HG02973 (cell line): ENCODE results near the gene CCDC14.
A peak's percentile ranks its signal among the peaks of the same experiment; 100 is the strongest.
"Not testable (repeated sequence)": the region's sequence is repeated elsewhere in the genome, so short reads cannot be mapped to it uniquely, and the experiment has no call there.

Experiments used
- ATAC-seq: cut with Tn5 transposase; IDR thresholded peaks from one replicate; pipeline ENCODE4 v1.9.1; 2021; ENCODE audit warnings: moderate library complexity; ENCODE audit not compliant: unreplicated experiment

Gene CCDC14

DNA sequence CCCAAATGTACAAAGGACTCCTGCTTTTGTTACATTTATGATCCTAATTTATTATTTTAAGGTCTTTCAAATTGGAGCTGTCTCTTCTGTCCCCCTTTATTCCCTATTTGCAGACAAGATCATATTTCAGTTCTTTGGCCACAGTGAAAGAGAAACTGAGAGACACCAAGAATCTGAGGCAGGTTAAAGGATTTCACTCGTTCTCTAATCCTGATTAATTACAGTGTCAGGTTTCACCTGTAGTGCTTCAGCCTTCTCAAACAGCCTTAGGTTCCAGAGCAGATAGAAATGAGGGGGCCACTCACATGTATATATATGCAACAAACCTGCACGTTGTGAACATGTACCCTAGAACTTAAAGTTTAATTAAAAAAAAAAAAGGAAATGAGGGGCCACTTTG, 6.2 kb upstream of the CCDC14 start:
- ATAC-seq: not testable (repeated sequence)

DNA sequence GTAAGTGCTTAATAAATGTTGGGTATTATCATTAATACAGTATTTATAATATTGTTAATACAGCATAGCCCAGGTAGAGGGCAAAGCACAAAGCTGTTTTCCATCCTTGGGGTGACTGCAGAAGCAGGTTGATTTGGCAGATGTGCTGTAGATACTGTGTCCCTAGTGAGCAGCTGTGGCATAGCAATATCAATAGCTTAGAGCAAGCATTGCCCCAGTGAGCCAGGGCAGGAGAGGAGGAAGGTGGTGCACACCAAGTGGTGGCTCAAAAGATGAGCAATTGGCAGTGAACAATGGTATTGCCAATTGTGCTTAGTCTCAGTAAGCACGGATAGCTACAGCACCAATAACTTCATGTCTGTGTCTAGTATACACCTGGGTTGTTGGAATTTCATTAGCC, 5.8 kb upstream of the CCDC14 start:
- ATAC-seq: not testable (repeated sequence)

DNA sequence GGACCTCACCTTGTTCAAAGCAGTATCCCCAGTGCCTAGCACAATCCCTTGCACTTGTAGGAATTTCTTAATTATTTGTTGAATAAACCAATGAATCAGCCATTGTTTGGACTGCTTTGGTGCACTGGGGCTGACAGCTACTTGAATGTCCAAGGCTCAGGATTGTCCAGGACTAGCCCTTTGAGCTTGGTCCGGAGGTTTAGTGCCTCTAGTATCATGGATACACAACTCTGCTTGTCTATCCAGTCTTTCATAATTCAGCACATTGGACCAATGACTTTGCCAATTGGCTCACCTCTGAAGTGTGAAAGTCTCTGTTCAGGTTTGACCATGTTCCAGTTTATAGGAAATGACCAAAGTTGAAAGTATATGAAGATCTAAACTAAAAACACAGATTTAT, 3.8 kb upstream of the CCDC14 start:
- ATAC-seq: not testable (repeated sequence)

DNA sequence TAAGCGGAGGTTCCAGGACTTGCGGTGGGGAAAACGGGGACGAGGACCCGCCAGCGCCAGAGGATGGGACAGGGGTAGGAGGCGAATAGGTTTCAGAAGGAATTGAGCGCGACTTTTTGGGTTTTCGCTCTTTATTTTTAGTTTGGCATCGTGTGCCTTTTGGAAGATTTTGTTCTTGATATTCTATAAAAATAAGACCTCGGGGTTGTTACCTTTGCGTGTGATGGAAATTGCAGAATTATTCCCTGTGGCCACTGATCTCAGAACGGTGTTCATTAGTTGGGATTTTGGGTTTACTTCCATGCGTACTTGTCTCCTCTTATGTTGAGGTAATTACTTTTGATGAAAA, 453 bp upstream of the CCDC14 start:
- ATAC-seq: no peak

DNA sequence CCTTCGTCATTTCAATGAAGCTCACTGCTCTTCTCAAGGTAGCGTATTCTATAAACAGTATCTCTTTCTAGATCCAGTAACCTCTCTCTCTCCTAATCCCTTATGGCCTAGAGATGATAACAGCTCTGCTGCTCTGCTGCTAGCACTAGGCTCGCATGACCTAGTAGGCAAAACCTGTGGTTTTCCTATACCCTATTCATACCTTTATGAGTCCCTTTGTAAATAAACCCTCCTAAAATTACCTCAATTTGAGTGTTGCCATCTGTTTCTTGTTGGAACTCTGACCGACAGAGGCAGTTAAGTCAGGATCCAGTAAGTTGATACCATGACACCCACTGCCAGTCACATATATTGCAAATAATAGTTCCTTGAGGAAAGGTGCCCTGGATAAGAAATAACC, 7.3 kb downstream of the CCDC14 start:
- ATAC-seq: peak; percentile 54

DNA sequence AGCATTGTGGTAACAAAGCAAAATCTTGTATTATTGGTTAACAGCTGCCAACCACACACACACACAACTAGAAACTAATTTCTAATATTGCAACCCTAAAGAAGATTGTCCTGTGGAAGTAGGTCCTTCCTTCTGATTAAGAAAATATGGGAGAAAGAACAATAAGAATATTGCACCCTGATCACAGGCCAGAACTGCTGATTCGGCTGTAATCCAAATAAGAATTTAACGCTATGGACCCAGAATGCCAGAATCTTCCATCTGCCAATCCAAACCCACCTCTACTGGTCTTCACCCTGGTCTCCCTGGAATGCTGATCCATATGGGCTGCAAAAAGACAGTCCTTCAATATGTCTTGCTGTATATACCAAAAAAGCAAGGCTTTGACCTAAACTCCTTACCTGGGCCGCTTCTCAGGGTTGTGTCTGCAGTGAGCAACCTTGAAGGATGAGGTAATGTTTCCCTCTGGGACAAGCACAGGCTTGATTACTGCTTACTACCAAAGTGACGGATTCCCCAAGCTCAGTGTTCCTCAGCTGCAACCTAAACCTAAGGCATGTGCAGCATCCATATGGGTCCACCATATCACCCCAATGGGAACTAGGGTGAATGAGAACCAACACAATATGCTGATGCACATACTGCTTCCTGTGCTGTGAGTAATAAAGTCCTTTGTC, 8.0 kb downstream of the CCDC14 start:
- no peak for ATAC-seq

DNA sequence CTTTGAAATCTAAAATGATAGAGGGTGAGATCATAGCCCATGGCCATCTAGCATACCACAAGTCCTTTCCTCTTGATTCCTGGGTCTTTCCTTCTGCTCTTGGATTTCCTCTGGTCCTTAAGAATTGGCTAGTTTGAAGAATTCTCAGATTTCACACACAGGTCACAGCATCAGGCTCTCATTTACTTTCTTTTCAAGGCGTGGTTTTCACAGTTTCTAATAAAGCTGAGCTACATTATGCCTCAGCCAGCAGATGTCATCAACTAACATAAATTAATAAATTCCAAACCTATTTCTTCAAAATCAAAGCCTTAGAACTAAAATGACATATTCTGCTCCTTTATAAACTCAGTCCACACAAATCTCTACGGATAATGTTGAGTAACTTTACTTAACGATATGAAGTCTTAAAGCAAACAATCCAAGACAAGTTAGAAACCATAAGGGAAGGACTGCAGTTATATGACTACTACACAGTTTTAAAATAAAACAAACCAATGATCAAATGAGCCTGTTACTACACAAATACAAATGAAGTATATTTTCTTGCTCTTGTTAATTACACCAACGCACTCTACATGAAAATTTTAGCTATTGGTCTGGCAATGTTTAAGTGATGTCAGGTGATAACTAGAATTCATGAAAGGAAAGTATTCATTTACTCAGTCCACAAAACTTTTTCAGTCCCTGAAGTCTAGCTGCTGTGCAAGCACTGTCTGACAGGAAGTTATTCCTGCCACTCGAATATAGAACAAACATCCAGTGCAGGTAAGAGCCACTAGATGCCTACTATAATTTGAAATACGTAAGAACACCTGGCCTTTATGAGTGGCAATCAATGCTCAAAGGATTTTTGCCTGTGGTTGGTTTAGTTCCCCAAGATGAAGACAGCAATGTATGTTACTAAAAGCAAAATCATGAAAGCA, 9.2 kb downstream of the CCDC14 start:
- ATAC-seq: no peak

DNA sequence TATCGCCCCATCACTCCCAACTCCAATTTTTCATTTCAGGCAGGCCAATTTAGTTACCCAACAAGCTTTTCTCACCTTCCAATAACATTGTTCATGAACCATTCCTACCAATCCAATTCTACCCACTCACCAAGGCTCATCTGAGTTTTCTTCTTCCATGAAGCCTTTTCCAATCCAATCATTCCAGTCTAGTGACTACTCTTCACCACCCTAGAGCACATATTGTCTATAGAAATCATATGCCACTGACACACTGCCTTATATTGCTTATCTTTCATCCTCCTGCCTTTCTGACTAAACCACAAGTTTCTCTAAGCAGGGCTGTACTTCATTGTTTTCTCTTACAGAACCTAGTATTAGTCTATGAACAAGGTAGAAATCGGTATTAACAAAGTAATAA, 11.4 kb downstream of the CCDC14 start:
- ATAC-seq: no peak

DNA sequence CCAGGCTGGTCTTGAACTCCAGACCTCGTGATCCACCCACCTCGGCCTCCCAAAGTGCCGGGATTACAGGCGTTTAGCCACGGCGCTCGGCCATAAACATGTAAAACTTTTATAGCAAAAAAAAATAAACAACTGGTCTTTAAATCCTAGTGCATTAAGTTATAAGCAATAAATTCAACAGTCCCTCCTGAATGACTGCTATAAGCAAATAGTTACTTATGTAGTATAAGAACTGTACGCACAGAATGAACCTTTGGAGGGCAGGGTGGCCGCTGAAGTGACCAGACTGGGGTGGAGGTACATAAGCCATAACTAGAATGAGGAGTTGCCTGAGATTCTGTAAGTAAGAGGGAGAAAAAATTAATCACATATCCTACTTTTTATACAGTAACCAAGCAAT, 12.6 kb downstream of the CCDC14 start:
- no peak for ATAC-seq

DNA sequence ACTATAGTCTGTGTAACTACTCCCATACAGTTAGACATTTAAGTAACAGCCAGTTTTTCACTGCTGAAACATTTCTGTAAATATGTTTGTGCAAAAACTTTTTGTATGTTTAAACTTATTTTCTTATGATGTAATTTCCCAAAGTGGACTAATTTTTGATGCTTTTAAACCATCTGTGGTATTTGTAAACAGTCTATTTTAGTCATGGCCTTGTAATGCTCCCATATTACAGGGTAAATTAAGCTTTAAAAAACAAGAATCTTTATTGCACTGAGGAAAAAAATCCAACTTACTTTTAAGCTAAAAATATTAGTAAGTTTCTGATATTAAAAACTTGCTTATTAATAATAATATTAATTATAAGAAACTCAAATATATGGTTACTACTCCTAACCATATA, 13.5 kb downstream of the CCDC14 start:
- no peak for ATAC-seq

DNA sequence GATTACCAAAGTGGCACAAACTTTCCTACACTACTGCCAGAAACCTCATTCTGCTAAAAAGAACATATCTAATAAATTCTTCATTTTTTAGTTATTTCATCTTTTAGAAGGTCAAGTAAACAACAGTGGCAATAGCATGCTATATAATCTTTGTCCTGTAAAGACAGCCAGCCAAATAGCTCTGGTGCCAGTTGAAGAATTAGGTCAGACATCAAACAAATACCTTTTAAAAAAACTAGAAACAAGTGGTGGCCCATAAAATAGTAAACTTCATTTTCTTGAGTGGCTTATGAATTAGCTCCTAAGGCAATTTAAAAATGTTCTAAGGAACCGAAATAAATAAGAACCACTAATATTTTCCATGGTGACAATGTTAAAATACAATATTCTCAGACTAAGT, 19.5 kb downstream of the CCDC14 start:
- ATAC-seq: no peak

DNA sequence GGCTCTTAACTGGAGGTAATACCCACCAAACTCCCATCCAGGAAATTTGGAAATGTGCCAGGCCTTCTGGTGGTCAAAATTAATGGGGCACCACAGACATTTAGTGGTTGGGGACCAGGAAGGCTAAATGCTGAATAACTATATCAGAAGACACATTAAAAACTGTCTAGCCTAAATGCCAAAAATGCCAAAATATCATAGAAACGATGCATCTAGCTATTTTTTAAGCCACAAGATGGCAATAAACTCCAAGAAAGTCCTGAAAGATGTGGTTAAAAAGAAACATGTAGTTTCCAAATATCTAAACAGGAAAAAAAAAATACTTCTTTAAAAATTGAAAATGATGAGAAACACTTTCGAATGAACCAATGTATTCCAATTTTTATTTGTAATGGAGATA, 19.9 kb downstream of the CCDC14 start:
- ATAC-seq: no peak

DNA sequence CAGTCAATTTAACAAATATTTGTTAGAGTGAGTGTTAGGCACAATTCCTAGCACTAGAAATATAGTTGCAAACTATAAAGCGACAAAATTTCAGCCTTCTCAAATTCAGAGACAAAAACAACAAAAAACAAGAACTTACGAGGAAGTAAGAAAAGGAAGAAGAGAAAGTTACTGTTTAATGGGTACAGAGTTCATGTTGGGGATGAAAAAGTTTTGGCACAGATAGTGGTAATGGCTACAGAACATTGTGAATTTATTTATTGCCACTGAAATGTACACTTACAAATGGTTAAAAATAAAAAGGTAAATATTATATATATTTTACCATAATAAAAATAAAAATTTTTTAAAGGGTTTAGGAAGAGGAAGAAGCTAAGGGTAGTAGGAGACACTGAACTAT, 21.3 kb downstream of the CCDC14 start:
- no peak for ATAC-seq

DNA sequence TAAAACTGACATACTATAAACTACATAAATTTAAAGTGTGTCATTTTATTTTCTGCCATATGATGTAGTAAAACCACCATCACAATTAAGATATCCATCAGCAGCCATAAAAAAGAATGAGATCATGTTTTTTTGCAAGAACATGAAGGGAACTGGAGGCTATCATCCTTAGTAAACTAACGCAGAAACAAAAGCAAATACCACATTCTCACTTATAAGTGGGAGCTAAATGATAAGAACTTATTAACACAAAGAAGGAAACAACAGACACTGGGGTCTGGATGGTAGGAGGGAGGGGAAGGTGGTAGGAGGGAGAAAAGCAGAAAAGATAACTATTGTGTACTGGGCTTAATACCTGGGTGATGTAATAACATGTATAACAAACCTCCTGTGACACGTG, 24.6 kb downstream of the CCDC14 start:
- no peak for ATAC-seq

DNA sequence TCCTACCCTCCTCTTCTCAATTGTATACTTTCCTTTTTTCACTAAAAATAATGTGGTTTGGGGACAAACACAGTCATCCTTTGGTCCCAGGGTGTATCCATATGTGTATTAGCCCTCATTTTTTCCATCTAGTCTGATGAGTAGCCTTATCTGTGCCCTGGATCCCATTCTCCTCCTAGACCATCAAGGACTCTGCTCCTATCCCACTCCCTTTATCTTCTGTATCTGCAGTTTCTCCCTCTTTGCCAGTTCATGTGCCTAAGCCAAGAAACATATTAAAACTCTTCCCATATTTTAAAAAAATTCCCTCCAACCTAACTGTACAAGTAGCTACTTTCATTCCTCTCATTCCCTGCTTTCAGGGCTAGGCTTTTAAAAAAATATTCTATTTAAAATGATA, 25.2 kb downstream of the CCDC14 start:
- no peak for ATAC-seq

DNA sequence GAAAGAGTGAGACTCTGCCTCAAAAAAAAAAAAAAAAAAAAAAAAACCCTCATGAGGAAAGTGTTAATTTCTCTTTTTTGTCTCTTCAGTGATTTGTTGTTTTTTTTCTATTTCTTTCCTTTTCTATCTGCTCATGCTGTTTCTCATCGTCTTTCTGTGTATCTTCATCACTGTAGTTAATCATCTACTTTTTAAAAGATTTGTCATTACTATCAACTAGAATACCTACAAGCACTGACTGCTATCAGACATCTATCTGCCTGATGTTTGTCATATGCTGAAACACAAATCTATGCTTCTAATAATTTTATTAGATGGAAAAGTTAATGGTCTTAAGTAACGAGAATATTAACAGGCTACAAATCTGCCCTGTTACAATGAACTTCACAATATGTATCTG, 26.8 kb downstream of the CCDC14 start:
- no peak for ATAC-seq

DNA sequence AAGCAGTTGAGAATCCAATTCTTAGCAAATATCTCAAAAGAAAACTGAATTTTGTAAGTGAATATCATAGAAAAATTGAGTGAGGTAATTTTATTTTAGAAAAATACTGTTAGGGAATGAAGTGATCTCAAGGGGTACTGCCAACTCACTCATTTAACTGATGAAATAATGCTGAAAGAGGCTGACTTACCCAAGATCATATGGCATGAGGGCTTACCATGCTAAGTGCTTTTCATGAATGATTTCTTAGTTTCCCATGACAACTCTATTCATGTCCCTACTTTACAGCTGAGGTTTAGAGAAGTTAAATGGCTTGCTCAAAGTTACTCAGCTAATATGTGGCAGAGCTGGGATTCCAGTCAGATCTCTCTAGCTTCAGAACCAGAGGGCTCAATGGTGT, 30.6 kb downstream of the CCDC14 start:
- no peak for ATAC-seq

DNA sequence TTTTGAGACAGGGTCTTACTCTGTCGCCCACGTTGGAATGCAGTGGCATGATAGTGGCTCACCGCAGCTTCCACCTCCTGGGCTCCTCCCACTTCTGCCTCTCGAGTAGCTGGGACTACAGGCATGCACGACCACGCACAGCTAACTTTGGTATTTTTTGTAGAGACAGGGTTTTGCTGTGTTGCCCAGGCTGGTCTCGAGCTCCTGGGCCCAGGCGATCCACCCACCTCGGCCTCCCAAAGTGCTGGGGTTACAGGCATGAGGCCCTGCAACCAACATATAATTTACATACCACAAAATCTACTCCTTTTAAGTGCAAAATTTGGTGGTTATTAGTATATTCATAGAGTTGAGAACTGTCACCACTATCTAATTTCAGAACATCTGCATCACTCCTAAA, 31.7 kb downstream of the CCDC14 start:
- ATAC-seq: no peak

DNA sequence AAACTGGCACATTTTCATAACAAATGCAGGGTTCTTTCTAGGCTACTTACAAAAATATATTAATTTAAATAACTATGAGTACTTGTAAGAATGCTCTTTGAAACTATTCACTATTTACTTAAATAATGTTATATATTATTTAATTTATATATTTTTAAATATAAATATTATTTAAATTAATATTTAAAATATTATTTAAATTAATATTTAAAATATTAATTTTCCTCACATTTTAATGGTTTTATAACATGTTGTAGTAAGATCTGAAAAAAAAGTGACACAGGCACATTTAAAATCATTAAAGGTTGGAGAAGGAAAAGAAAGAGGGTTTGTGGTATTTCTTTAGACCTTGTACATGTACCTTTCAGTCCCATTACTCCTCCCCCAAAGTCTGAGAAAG, 34.6 kb downstream of the CCDC14 start:
- ATAC-seq: no peak

DNA sequence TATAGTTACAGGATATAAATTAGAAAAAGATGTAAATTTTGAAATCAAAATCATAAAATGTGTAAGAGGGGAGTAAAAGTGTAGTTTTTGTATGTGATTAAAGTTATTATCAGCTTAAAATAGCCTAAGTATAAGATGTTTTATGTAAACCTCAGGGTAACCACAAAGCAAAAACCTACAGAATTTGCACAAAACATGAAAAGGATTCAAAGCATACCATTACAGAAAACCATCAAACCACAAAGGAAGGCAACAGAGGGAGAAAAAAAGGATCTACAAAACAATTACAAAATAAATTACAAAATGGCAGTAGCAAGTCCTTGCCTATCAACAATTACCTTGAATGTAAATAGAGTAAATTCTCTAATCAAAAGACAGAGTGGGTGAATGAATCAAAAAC, 40.2 kb downstream of the CCDC14 start:
- ATAC-seq: no peak

DNA sequence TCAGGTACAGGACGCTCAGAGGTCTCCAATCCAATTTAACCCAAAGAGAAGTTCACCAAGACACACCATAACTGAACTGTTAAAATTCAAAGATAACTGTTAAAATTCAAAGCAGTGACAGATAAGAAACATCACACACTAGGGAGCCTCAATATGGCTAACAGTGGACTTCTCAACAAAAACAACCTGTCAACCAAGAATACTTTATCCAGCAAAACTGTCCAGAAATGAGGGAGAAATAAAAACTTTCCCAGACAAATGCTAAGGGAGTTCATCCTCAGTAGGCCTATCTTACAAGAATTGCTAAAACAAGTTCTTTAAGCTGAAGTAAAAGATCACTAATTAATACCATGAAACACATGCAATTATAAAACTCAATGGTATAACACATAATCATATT, 40.6 kb downstream of the CCDC14 start:
- ATAC-seq: no peak

DNA sequence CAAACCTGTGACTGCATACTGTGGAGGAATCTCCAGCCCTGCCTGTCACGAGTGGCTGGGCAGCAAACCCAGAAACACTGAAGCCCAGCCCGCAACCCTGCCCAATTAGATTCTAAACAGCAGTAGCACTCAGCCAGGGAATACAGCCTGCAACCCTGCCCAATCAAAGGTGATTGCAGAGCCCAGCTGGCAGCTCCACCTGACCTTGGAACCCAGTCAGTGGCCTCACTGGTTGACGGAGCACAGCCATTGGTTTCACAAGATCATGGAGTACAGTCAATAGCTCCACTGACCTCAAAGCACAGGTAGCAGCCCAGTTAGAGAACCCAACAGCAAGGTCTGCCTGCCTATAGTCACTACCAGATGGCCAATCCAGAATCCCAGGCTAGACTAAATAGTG, 41.7 kb downstream of the CCDC14 start:
- no peak for ATAC-seq

DNA sequence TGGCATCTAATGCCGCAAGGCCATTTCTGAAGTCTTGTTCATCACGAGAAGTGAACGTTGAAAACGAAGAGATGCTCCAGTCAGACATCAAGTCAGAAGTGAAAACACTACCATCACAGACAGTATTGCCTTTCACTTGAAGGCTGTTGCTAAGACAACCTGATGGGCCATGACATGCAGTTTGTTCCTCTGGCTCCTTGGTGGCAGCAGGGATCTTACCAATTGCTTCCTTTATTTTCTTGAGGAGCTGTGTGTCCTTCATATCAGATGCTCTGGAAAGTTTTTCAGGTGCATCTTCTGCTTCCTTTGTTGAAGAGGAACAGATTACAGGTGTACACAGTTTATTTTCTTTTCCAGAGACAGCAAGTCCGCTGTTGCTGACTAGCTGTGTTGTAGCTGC, 46.2 kb downstream of the CCDC14 start:
- no peak for ATAC-seq
